Testis (tissue), 3 donors: ENCODE measurements around the gene TRIM27. TPM values are rescaled to one million over a fixed set of nuclear protein-coding genes. Genes with fewer than 3 reads are reported as not detected.

Source experiments
- DNase-seq: peaks from one replicate; pipeline ENCODE4 v3.0.0-alpha.2; 2019
- H3K27ac ChIP-seq, 2 donors: fragments of 200-600 bp; sonication (generic); one replicate each; pipeline ENCODE4 v1.5.1; 2019
- H3K27me3 ChIP-seq: fragments of 200-600 bp; sonication (generic); one replicate; pipeline ENCODE4 v1.5.1; 2019
- H3K36me3 ChIP-seq: fragments of 200-600 bp; sonication (generic); one replicate; pipeline ENCODE4 v1.5.1; 2017; ENCODE audit warnings: low read depth; ENCODE audit errors: missing control alignments
- H3K4me1 ChIP-seq: fragments of 200-600 bp; sonication (generic); one replicate; pipeline ENCODE4 v1.5.1; 2019
- H3K4me3 ChIP-seq, 2 donors: fragments of 200-600 bp; sonication (generic); one replicate each; pipeline ENCODE4 v1.5.1; 2017 to 2019
- H3K9me3 ChIP-seq: fragments of 200-600 bp; sonication (generic); one replicate; pipeline ENCODE4 v1.5.1; 2017
- POLR2A ChIP-seq: fragments of 450-650 bp; IDR thresholded peaks from one replicate; pipeline ENCODE4 v1.6.1; 2017; ENCODE audit warnings: antibody characterized with exemption, mild to moderate bottlenecking, moderate library complexity
- WGBS, 2 donors: methylation state at CpG; one replicate each; pipeline ENCODE4 v1.1.5; 2018; 5-methylcytosine and 5-hydroxymethylcytosine counted together
- intact Hi-C: fragments of 100-400 bp; cut with DNase I; formaldehyde crosslinking; loops from one replicate; pipeline ENCODE4 v1.15.1; 2023; ENCODE audit warnings: low total_unique reads
- polyA plus RNA-seq: library from polyadenylated mRNA; stranded (reverse); fragments of 350-450 nt; fragmentation: Illumina TruSeq; extraction: RNeasy Lipid Tissue Mini Kit (QIAGEN cat#74804); gene quantifications from one replicate; pipeline ENCODE4 v1.2.3, GENCODE V29; 2014; ENCODE audit warnings: low read depth, low replicate concordance; ENCODE audit not compliant: insufficient read depth
- total RNA-seq, 2 donors: library from RNA; depleted of rRNA; stranded (reverse); fragments of >200 nt; gene quantifications; one replicate each; pipeline ENCODE4 v1.2.3, GENCODE V29; 2016
- TF ChIP-seq, protein P1 (sequence below), 3 experiments: fragments of 450-650 bp in 2 of 3; fragments of 200-600 bp in 1 of 3; sonication (generic) in 1 of 3; IDR thresholded peaks; one replicate each; pipeline ENCODE4 v1.5.1; 2016 to 2019; ENCODE audit warnings: antibody characterized with exemption in 3 of 3, mild to moderate bottlenecking in 2 of 3, moderate library complexity in 1 of 3

Gene TRIM27
- total and polyA plus RNA-seq, 3 donors from 2014 or later = 29.8 to 81.2 (median 61.4) TPM

DNA sequence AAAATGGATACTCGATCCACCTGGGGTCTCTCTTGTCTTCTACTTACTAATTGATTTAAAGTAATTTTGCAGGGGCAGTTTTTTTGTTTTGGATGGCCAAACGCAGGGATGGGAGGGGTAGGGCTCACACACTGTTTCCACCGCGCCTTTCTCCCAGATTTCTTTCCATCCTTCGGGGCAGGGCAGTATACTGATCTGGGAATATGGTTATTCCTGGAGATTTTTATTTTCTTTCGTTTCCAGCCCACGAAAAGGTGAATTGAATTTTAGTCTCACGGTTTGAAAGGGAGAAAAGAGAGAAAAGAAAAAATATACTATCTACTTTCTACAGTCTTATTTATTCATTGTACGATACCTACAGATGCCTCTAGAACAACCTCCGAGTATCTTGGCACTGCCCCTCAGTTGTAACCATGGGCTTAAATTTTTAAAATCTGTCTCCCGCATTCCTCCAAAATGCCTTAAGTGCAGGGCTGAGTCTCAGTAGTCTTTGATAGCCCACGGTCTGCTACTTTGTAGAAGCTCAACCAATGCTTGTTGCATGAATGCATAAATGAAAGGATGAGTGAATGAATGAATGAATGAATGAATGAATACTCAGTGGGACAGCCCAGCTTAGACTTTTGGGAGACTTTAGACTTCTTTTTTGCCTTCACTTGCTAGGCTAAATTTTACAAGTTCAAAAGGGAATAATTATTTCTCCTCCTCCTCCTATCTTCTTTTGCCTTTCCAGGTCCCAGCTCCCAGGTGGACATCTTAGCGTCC is 18.1 kb upstream of the TRIM27 start:
- H3K27ac ChIP-seq = peak overlapping the region in 1 of 2 donors; percentile 74
- DNase-seq = no peak
- H3K27me3 ChIP-seq = no peaks in the 10 kb centered on the region
- intact Hi-C loops = loop anchor here (5.0 kb wide), 1 partner anchor 40 kb away; no protein-coding TSS in a partner anchor
- peak overlapping the region; percentile 1 to 77 for H3K4me3 ChIP-seq
- TF ChIP-seq, protein P1, sequence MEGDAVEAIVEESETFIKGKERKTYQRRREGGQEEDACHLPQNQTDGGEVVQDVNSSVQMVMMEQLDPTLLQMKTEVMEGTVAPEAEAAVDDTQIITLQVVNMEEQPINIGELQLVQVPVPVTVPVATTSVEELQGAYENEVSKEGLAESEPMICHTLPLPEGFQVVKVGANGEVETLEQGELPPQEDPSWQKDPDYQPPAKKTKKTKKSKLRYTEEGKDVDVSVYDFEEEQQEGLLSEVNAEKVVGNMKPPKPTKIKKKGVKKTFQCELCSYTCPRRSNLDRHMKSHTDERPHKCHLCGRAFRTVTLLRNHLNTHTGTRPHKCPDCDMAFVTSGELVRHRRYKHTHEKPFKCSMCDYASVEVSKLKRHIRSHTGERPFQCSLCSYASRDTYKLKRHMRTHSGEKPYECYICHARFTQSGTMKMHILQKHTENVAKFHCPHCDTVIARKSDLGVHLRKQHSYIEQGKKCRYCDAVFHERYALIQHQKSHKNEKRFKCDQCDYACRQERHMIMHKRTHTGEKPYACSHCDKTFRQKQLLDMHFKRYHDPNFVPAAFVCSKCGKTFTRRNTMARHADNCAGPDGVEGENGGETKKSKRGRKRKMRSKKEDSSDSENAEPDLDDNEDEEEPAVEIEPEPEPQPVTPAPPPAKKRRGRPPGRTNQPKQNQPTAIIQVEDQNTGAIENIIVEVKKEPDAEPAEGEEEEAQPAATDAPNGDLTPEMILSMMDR (IDR thresholded peaks at IDR 0.05) = no peak
- no peak for TF ChIP-seq POLR2A
- H3K36me3 ChIP-seq = no peaks in the 10 kb centered on the region
- WGBS, 2 donors = 6 to 7% methylated on average over 13 of the region's 13 CpGs
- H3K4me1 ChIP-seq = peaks cover 10% of the 10 kb centered on the region
- H3K9me3 ChIP-seq = no peaks in the 10 kb centered on the region

DNA sequence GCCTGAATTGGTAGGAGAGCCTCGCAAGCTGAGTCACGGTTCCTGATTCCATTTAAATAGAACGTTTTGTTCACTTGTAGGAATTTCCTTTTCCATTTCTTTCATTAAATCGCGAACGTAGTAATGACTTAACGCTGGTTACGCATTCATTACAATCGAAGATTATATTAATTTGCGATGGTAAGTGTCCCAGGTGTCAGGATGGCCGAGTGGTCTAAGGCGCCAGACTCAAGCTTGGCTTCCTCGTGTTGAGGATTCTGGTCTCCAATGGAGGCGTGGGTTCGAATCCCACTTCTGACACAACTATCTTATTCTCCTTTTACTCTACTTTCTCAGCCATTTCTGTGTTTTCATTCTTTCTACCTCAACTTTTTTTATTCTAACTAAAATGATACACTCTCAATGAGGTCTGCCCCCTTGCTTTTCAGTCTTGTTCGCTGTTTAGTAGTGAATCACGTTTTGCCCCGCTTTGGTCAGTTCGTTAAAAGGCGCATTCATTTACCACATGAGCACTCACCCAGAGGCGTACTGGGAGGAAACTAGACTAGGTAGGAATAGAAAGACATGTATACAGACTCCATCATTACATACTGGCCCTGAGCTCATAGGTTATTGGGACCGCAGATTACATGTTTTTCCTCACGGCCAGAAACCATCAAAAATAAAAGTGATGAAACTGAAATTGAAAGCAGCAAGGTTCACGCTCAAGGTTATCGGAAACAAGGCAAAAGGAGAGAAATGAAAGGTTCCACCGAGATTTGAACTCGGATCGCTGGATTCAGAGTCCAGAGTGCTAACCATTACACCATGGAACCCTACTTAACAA is 17.3 kb upstream of the TRIM27 start:
- Histone ChIP-seq H3K27me3 (no peaks in the 10 kb centered on the region), H3K27ac (peak overlapping the region; percentile 74 to 87), H3K36me3 (no peaks in the 10 kb centered on the region), H3K4me3 (peak overlapping the region; percentile 64 to 77), H3K9me3 (no peaks in the 10 kb centered on the region), H3K4me1 (peaks cover 10% of the 10 kb centered on the region)
- 1 to 2% methylated on average over 28 of the region's 28 CpGs for WGBS, 2 donors
- intact Hi-C loops = loop anchor here (5.0 kb wide), 1 partner anchor 41 kb away; no protein-coding TSS in a partner anchor
- peak; percentile 89 for DNase-seq
- TF ChIP-seq, protein P1 (IDR thresholded peaks at IDR 0.05) = no peak
- no peak for TF ChIP-seq POLR2A

DNA sequence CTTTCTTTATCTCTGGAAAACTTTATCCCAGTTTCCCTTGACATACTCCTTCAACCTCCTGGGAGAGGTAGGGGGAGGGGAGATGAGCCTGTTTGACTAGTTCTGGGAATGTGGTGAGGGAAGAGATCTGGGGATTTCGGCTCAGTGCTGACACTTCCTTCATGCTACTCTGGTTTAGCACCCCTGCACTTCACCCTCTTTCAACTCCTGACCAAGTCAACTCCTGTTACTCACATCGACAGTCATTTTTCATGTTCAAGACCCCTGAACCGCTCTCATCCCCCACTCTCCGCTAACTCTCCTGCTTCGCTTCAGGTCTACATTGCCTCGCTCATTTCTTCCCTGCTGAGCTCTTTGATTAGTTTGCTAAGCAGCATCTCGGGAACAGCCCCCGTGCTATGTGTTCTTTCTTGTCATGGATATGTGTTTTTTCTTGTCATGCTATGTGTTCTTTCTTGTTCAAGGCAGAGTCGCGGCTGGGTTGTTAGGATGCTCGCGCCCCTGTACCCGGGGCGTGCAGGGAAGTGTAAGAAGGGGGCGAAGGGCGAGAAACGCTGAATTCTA is 16.6 kb upstream of the TRIM27 start:
- H3K36me3 ChIP-seq = no peaks in the 10 kb centered on the region
- peak overlapping the region; percentile 74 to 87 for H3K27ac ChIP-seq
- intact Hi-C loops = loop anchor here (5.0 kb wide), 1 partner anchor 42 kb away; no protein-coding TSS in a partner anchor
- 1% methylated on average over 17 of the region's 17 CpGs for WGBS, 2 donors
- peak overlapping the region; percentile 64 to 77 for H3K4me3 ChIP-seq
- peaks cover 10% of the 10 kb centered on the region for H3K4me1 ChIP-seq
- peak; percentile 56 for DNase-seq
- H3K27me3 ChIP-seq = no peaks in the 10 kb centered on the region
- no peak for TF ChIP-seq POLR2A
- TF ChIP-seq, protein P1 (IDR thresholded peaks at IDR 0.05) = no peak
- H3K9me3 ChIP-seq = no peaks in the 10 kb centered on the region

DNA sequence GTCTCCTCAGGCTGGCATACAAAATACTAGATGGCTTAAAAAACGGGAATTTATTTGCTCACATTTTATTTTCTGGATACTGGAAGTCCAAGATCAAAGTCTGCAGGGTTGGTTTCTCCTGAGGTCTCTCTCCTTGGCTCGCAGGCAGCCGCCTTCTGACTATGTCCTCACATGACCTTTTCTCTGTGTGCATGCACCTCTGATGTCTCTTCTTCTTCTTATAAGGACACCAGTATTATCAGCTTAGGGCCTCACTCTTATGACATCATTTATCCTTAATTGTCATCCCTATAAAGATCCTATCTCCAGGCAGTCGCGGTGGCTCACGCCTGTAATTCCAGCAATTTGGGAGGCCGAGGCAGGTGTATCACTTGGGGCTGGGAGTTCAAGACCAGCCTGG is 9.3 kb upstream of the TRIM27 start:
- intact Hi-C loops = no loop called here

More for the DNA sequence above, 9.3 kb upstream of the TRIM27 start:
- DNase-seq = no peak
- Histone ChIP-seq H3K4me1 (no peaks in the 10 kb centered on the region), H3K36me3 (no peaks in the 10 kb centered on the region), H3K27me3 (no peaks in the 10 kb centered on the region), H3K4me3 (no peak overlapping the region), H3K27ac (no peak overlapping the region), H3K9me3 (no peaks in the 10 kb centered on the region)
- TF ChIP-seq POLR2A = no peak
- TF ChIP-seq, protein P1 (IDR thresholded peaks at IDR 0.05) = no peak
- 84 to 87% methylated on average over 7 of the region's 7 CpGs for WGBS, 2 donors
